ENCODE measurements around the gene RANBP10. TPM values are rescaled to one million over a fixed set of nuclear protein-coding genes. Genes with fewer than 3 reads are reported as not detected.

Gene RANBP10
- total RNA-seq, 1 donor from 2014 or later, result 21.7 TPM

DNA sequence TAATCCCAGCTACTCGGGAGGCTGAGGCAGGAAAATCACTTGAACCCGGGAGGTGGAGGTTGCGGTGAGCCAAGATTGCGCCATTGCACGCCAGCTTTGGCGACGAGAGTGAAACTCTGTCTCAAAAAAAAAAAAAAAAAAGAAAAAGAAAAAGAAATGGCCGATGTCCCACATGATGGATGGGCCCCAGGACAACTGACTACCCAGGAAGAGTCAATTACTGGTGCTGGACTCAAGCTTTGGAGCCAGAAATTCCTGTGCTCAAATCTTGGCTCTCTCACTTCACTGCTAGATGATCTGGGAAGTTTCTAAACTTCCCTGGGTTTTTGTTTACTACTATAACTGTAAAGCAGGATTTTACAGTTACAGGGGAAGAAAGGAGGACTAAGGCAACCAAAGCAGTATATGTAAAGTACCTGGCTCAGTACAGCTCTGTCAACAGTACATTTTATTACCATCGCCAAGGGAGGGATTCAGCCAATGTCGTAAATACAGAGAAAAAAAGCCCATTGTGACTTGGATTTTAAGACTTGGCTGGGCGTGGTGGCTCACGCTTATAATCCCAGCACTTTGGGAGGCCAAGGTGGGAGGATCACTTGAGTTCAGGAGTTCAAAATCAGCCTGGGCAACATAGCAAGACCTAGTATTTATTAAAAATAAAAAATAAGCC, 127.9 kb downstream of the RANBP10 start:
- no peak overlapping the region for H3K27ac Mint-ChIP-seq (ENCODE audit: unreplicated experiment)
- no peaks in the 10 kb centered on the region for H3K9me3 Mint-ChIP-seq
- no peaks in the 10 kb centered on the region for H3K27me3 Mint-ChIP-seq (ENCODE audit: low read depth)
- no peaks in the 10 kb centered on the region for H3K36me3 Mint-ChIP-seq (ENCODE audit: low read depth)
- DNase-seq (ENCODE audit: low read depth, low spot score), result no peak
- TF ChIP-seq, protein P1, sequence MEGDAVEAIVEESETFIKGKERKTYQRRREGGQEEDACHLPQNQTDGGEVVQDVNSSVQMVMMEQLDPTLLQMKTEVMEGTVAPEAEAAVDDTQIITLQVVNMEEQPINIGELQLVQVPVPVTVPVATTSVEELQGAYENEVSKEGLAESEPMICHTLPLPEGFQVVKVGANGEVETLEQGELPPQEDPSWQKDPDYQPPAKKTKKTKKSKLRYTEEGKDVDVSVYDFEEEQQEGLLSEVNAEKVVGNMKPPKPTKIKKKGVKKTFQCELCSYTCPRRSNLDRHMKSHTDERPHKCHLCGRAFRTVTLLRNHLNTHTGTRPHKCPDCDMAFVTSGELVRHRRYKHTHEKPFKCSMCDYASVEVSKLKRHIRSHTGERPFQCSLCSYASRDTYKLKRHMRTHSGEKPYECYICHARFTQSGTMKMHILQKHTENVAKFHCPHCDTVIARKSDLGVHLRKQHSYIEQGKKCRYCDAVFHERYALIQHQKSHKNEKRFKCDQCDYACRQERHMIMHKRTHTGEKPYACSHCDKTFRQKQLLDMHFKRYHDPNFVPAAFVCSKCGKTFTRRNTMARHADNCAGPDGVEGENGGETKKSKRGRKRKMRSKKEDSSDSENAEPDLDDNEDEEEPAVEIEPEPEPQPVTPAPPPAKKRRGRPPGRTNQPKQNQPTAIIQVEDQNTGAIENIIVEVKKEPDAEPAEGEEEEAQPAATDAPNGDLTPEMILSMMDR (conservative IDR thresholded peaks at IDR 0.05), result no peak
- H3K4me3 Mint-ChIP-seq, result no peak overlapping the region
- H3K4me1 Mint-ChIP-seq, result no peaks in the 10 kb centered on the region

DNA sequence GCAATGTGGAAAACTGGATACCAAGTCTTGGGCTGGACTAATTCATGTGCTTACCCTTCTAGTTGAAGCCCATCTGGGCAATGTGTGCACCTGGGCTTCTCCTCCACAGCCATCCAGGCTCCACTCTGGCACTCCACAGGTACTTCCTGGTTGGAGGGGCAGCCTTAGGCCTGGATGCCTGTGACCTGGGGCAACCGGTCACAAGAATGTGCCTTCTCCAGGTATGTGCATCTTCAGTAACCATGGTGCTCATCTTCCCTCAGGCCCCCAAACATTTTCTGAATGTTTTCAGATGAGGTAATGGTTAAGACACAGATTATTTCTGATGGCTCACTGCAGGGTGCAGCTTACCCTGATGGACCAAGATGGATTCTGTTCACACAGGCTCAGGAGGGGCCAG, 128.6 kb downstream of the RANBP10 start:
- Mint-ChIP-seq H3K4me1 (no peaks in the 10 kb centered on the region), H3K27me3 (ENCODE audit: low read depth) (no peaks in the 10 kb centered on the region), H3K4me3 (no peak overlapping the region), H3K9me3 (no peaks in the 10 kb centered on the region), H3K27ac (ENCODE audit: unreplicated experiment) (no peak overlapping the region), H3K36me3 (ENCODE audit: low read depth) (no peaks in the 10 kb centered on the region)
- no peak for DNase-seq (ENCODE audit: low read depth, low spot score)
- TF ChIP-seq, protein P1 (conservative IDR thresholded peaks at IDR 0.05), result no peak

DNA sequence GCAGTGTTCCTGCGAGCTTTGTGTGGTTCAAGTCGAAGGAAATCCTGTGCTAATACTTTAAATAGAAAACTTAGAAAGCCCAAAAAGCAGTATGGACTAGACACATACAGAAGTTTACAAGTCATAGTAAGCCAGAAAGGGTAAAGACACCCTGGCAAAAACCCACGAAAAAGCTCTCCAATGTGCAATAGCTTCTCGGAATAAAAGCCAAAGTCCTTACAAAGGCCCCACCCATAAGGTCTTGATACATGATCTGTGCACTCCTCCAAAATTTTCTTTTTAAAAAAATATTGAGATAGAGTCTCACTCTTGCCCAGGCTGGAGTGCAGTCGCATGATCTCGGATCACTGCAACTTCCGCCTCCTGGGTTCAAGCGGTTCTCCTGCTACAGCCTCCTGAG, 129.4 kb downstream of the RANBP10 start:
- no peak overlapping the region for H3K4me3 Mint-ChIP-seq
- H3K27ac Mint-ChIP-seq (ENCODE audit: unreplicated experiment), result no peak overlapping the region
- H3K9me3 Mint-ChIP-seq, result no peaks in the 10 kb centered on the region
- no peaks in the 10 kb centered on the region for H3K4me1 Mint-ChIP-seq
- H3K27me3 Mint-ChIP-seq (ENCODE audit: low read depth), result no peaks in the 10 kb centered on the region
- DNase-seq (ENCODE audit: low read depth, low spot score), result no peak
- H3K36me3 Mint-ChIP-seq (ENCODE audit: low read depth), result no peaks in the 10 kb centered on the region
- TF ChIP-seq, protein P1 (conservative IDR thresholded peaks at IDR 0.05), result no peak

DNA sequence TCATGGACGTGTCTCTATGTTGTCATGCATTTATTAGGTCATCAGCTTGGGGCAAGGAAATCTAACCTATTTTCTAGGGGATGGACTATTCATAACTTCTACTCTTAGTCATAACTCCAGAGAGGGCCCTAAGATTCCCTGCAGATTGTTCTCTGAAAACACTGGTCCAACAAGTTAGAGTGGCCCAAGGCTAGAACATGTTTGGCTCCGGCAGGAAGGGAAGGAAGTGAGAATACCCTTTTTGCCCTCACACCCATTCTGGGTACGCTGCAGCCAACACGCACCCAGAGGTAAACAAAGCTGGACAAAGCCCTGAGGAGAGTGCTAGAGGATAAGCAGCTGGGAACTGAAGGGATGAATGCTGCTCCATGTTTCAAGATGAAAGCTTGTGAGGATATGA, 129.8 kb downstream of the RANBP10 start:
- Mint-ChIP-seq H3K9me3 (no peaks in the 10 kb centered on the region), H3K4me1 (no peaks in the 10 kb centered on the region)
- TF ChIP-seq, protein P1 (conservative IDR thresholded peaks at IDR 0.05), result no peak

DNA sequence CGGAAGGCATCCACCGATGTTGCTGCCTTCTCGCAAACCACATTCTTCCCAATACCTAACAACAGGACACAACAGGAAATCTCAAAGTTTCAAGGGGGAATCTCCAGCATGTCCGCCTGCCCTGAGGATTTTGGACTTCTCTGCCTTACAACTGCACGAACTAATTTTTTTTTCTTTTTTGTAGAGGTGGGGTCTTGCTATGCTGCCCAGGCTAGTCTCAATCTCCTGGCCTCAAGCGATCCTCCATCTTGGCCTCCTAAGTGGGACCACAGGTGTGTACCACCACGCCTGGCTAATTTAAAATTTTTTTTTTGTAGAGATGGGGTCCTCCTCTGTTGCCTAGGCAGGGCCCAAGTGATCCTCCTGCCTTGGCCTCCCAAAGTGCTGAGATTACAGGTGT, 130.4 kb downstream of the RANBP10 start:
- Mint-ChIP-seq H3K4me1 (no peaks in the 10 kb centered on the region), H3K27ac (ENCODE audit: unreplicated experiment) (peak overlapping the region; percentile 78), H3K36me3 (ENCODE audit: low read depth) (no peaks in the 10 kb centered on the region), H3K27me3 (ENCODE audit: low read depth) (no peaks in the 10 kb centered on the region), H3K4me3 (no peak overlapping the region), H3K9me3 (no peaks in the 10 kb centered on the region)
- TF ChIP-seq, protein P1 (conservative IDR thresholded peaks at IDR 0.05), result no peak
- no peak for DNase-seq (ENCODE audit: low read depth, low spot score)

More for the DNA sequence above, 129.8 kb downstream of the RANBP10 start:
- no peak for DNase-seq (ENCODE audit: low read depth, low spot score)
- H3K27ac Mint-ChIP-seq (ENCODE audit: unreplicated experiment), result no peak overlapping the region
- no peaks in the 10 kb centered on the region for H3K36me3 Mint-ChIP-seq (ENCODE audit: low read depth)
- H3K4me3 Mint-ChIP-seq, result no peak overlapping the region
- H3K27me3 Mint-ChIP-seq (ENCODE audit: low read depth), result no peaks in the 10 kb centered on the region
